ENCODE data around the gene SLC29A4. TPM values are rescaled to one million over a fixed set of nuclear protein-coding genes. Genes with fewer than 3 reads are reported as not detected.

SLC29A4 gene
- total and polyA plus RNA-seq, 2 of the 8 experiments (the other 6 are each of a cell fraction or from before 2014, with no cell fraction given): 6.9 to 15.1 TPM

DNA sequence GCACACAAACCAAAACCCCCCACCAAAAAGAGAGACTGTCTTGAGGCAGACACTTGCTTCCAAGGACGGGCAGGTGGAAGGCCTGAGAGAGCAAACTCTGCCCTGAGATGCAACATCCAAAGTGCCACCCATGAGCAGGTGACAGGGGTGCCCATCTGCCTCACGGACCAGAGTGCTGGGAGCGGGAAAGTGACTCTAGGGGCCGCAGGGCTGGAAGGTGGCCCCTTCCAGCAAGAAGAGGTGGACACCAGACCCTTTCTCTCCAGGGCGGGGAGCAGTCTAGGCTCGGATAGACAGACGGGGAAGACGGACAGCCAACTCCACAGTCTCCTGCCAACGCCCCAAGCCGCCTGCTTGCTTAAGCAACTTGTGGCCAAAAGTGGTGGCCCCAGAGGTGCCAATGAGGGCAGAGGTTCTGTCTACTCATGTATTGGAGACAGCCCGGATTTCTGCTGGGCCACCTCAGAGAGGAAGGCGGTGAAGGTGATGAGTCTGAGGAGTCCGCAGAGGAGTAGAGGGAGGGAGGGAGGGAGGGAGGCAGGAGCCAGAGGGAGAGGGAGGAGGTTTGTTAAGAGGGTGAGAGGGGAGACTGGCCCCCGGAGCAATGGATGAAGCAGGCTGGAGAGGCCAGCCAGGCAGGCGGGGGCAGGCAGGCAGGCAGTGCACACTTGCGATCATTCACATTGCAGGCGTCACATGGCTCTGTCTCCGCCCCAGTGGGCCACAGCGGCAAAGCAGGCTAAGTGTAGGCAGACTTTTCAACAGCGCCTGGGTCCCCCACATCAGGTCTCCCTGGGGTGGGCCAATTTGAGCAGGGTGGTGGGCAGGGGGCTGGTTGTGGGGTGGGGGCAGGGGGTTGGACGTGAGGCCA lies 65.6 kb downstream of the SLC29A4 start (continued):
- TF ChIP-seq GTF2F1 (IDR thresholded peaks at IDR 0.05; ENCODE audit: borderline replicate concordance, low read depth, low read length) (no peak), RBBP5 (IDR thresholded peaks at IDR 0.05; ENCODE audit: borderline replicate concordance, low read depth, low read length) (no peak), CTCF (IDR thresholded peaks at IDR 0.05; ENCODE audit: control extremely low read depth in 1 of 3, insufficient read depth in 1 of 3, low read depth in 1 of 3, low read length in 3 of 3) (peak in 2 of 3 experiments; percentile 32 to 45; a peak in 2 of 4 replicates), CBX8 (IDR thresholded peaks at IDR 0.05; ENCODE audit: borderline replicate concordance, low read depth, low read length) (no peak), CREB1 (IDR thresholded peaks at IDR 0.05) (0 out of 2 replicates have a peak, but pooled peaks have one; percentile 19), TAF1 (IDR thresholded peaks at IDR 0.05; ENCODE audit: low read depth, low read length) (no peak), CHD1 (IDR thresholded peaks at IDR 0.05; ENCODE audit: low read depth, low read length) (no peak), EZH2 (IDR thresholded peaks at IDR 0.05; ENCODE audit: low read depth, low read length, severe bottlenecking) (peak; percentile 5), RNF2 (IDR thresholded peaks at IDR 0.05; ENCODE audit: borderline replicate concordance, low read depth, low read length, missing control alignments, poor library complexity, severe bottlenecking) (no peak), TCF12 (IDR thresholded peaks at IDR 0.05; ENCODE audit: low read depth, low read length) (no peak), JUND (IDR thresholded peaks at IDR 0.05; ENCODE audit: low read length) (no peak)
- TF ChIP-seq, protein P1, sequence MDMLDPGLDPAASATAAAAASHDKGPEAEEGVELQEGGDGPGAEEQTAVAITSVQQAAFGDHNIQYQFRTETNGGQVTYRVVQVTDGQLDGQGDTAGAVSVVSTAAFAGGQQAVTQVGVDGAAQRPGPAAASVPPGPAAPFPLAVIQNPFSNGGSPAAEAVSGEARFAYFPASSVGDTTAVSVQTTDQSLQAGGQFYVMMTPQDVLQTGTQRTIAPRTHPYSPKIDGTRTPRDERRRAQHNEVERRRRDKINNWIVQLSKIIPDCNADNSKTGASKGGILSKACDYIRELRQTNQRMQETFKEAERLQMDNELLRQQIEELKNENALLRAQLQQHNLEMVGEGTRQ (IDR thresholded peaks at IDR 0.05; ENCODE audit: low read length): peak; percentile 51; the same call in 1 of the 2 replicates
